Uterus (tissue), 4 donors: ENCODE results near the gene CLEC11A. TPM values are rescaled to one million over a fixed set of nuclear protein-coding genes. Genes with fewer than 3 reads are reported as not detected.

Experiments
- DNase-seq, 2 donors: peaks; one replicate each; pipeline ENCODE4 v3.0.0-alpha.2; 2019 to 2020
- H3K27ac ChIP-seq, 2 donors: fragments of 200-600 bp; sonication (generic); 1 replicate in 1 of 2; 2 replicates in 1 of 2; pipeline ENCODE4 v1.5.1; 2016 to 2018
- H3K27me3 ChIP-seq, 2 donors: fragments of 200-600 bp; sonication (generic); one replicate each; pipeline ENCODE4 v1.5.1; 2018 to 2019; ENCODE audit warnings: control low read depth in 1 of 2
- H3K36me3 ChIP-seq, 2 donors: fragments of 200-600 bp; sonication (generic); one replicate each; pipeline ENCODE4 v1.5.1; 2019; ENCODE audit warnings: control low read depth in 1 of 2
- H3K4me1 ChIP-seq, 2 donors: fragments of 200-600 bp; sonication (generic); one replicate each; pipeline ENCODE4 v1.5.1; 2018 to 2019; ENCODE audit warnings: control low read depth in 1 of 2
- H3K4me3 ChIP-seq, 2 donors: fragments of 200-600 bp; sonication (generic); 1 replicate in 1 of 2; 2 replicates in 1 of 2; pipeline ENCODE4 v1.5.1; 2018 to 2019; ENCODE audit warnings: mild to moderate bottlenecking in 1 of 2
- H3K9me3 ChIP-seq, 2 donors: fragments of 200-600 bp; sonication (generic); one replicate each; pipeline ENCODE4 v1.5.1; 2019; ENCODE audit warnings: control low read depth in 1 of 2
- CTCF ChIP-seq, 4 experiments: fragments of 200-600 bp in 2 of 4; fragments of 450-650 bp in 2 of 4; sonication (generic) in 2 of 4; IDR thresholded peaks; one replicate each; pipeline ENCODE4 v1.5.1; 2016 to 2019; ENCODE audit warnings: antibody characterized with exemption in 4 of 4, mild to moderate bottlenecking in 2 of 4, moderate library complexity in 1 of 4
- POLR2A ChIP-seq, 2 donors: fragments of 450-650 bp; IDR thresholded peaks; one replicate each; pipeline ENCODE4 v1.6.1; 2016; ENCODE audit warnings: antibody characterized with exemption in 2 of 2, mild to moderate bottlenecking in 1 of 2, moderate library complexity in 1 of 2
- intact Hi-C: fragments of 100-400 bp; cut with DNase I; formaldehyde crosslinking; loops from one replicate; pipeline ENCODE4 v1.15.1; 2023; ENCODE audit warnings: low total_unique reads
- total RNA-seq, 4 donors: library from RNA; depleted of rRNA in 3 of 4; stranded (reverse); fragments of >200 nt in 3 of 4; gene quantifications; one replicate each; pipeline versions ENCODE4 v1.1.0 to v1.2.4, GENCODE V29; 2014 to 2023
- donor health status: DM: yes; HTN: yes; CAD: no.

CLEC11A gene
- total RNA-seq, 4 donors from 2014 or later = 1.5 to 105 (median 10.9) TPM

- intact Hi-C loops = no loop called here
- Histone ChIP-seq H3K4me1 (no peaks in the 10 kb centered on the region), H3K9me3 (no peaks in the 10 kb centered on the region), H3K4me3 (no peak overlapping the region), H3K27me3 (no peaks in the 10 kb centered on the region), H3K36me3 (no peaks in the 10 kb centered on the region), H3K27ac (no peak overlapping the region)
- no peak for DNase-seq
- TF ChIP-seq CTCF (IDR thresholded peaks at IDR 0.05) (no peak), POLR2A (IDR thresholded peaks at IDR 0.05) (no peak)
Measured at GRCh38 chr19:50702158-50702870, 20.9 kb upstream of the CLEC11A start.

- H3K27me3 ChIP-seq = no peaks in the 10 kb centered on the region
Measured at GRCh38 chr19:50702871-50703829, 20.0 kb upstream of the CLEC11A start.

GRCh38 chr19:50703915-50704796 lies 19.0 kb upstream of the CLEC11A start:
- no peaks in the 10 kb centered on the region for H3K27me3 ChIP-seq
- intact Hi-C loops = no loop called here
- DNase-seq = no peak
- H3K9me3 ChIP-seq = no peaks in the 10 kb centered on the region
- TF ChIP-seq CTCF (IDR thresholded peaks at IDR 0.05) = no peak
- no peak for TF ChIP-seq POLR2A (IDR thresholded peaks at IDR 0.05)
- H3K27ac ChIP-seq = no peak overlapping the region
- no peak overlapping the region for H3K4me3 ChIP-seq
- no peaks in the 10 kb centered on the region for H3K36me3 ChIP-seq
- H3K4me1 ChIP-seq = no peaks in the 10 kb centered on the region

More at GRCh38 chr19:50702871-50703829, 20.0 kb upstream of the CLEC11A start:
- intact Hi-C loops = no loop called here
- no peak overlapping the region for H3K4me3 ChIP-seq
- H3K4me1 ChIP-seq = no peaks in the 10 kb centered on the region
- H3K9me3 ChIP-seq = no peaks in the 10 kb centered on the region
- no peak overlapping the region for H3K27ac ChIP-seq
- H3K36me3 ChIP-seq = no peaks in the 10 kb centered on the region
- TF ChIP-seq CTCF (IDR thresholded peaks at IDR 0.05) (no peak), POLR2A (IDR thresholded peaks at IDR 0.05) (no peak)
- DNase-seq = no peak

GRCh38 chr19:50705422-50706019 lies 17.6 kb upstream of the CLEC11A start:
- H3K9me3 ChIP-seq = no peaks in the 10 kb centered on the region
- TF ChIP-seq POLR2A (IDR thresholded peaks at IDR 0.05) = no peak
- TF ChIP-seq CTCF (IDR thresholded peaks at IDR 0.05) = peak in 3 of 4 experiments; percentile 25 to 47 (median 43)
- no peaks in the 10 kb centered on the region for H3K4me1 ChIP-seq
- no peaks in the 10 kb centered on the region for H3K27me3 ChIP-seq
- no peak overlapping the region for H3K27ac ChIP-seq
- no peaks in the 10 kb centered on the region for H3K36me3 ChIP-seq
- DNase-seq = no peak
- intact Hi-C loops = no loop called here
- H3K4me3 ChIP-seq = no peak overlapping the region
